Endodermal cell (in vitro differentiated cells): ENCODE data around the gene BAIAP2L2. TPM values are rescaled to one million over a fixed set of nuclear protein-coding genes. Genes with fewer than 3 reads are reported as not detected.

Experiments used
- DNase-seq: peaks from one replicate; pipeline ENCODE4 v3.0.0-alpha.2; 2017
- H3K27ac ChIP-seq: 2 replicates; pipeline ENCODE4 v1.5.1; 2013; ENCODE audit warnings: mild to moderate bottlenecking, low read depth, low read length, moderate library complexity
- H3K27me3 ChIP-seq: 2 replicates; pipeline ENCODE4 v1.6.1; 2013; ENCODE audit warnings: mild to moderate bottlenecking, low read length, moderate library complexity; ENCODE audit not compliant: insufficient read depth, control insufficient read depth, poor library complexity, severe bottlenecking
- H3K36me3 ChIP-seq: 2 replicates; pipeline ENCODE4 v1.7.0; 2013; ENCODE audit warnings: mild to moderate bottlenecking, low read length, moderate library complexity; ENCODE audit not compliant: control insufficient read depth, insufficient read depth
- H3K4me1 ChIP-seq: one replicate; pipeline ENCODE4 v1.7.0; 2013; ENCODE audit warnings: low read length; ENCODE audit not compliant: control insufficient read depth, insufficient read depth
- H3K4me3 ChIP-seq: 2 replicates; pipeline ENCODE4 v1.5.1; 2013; ENCODE audit warnings: mild to moderate bottlenecking, low read length, moderate library complexity
- H3K9ac ChIP-seq: 2 replicates; pipeline ENCODE4 v1.6.1; 2013; ENCODE audit warnings: mild to moderate bottlenecking, low read length, moderate library complexity; ENCODE audit not compliant: poor library complexity, severe bottlenecking; ENCODE audit errors: extremely low read depth
- H3K9me3 ChIP-seq: 2 replicates; pipeline ENCODE4 v1.6.1; 2013; ENCODE audit warnings: mild to moderate bottlenecking, low read length, moderate library complexity; ENCODE audit not compliant: control insufficient read depth
- H3K27ac Mint-ChIP-seq: 2 replicates; pipeline ENCODE4 v1.8.0; 2020; ENCODE audit warnings: mixed read lengths
- H3K27me3 Mint-ChIP-seq: 2 replicates; pipeline ENCODE4 v1.8.0; 2021; ENCODE audit warnings: mild to moderate bottlenecking, mixed read lengths; ENCODE audit not compliant: insufficient read depth
- H3K36me3 Mint-ChIP-seq: 2 replicates; pipeline ENCODE4 v1.8.0; 2020; ENCODE audit warnings: low read depth, mixed read lengths
- H3K4me1 Mint-ChIP-seq: 2 replicates; pipeline ENCODE4 v1.8.0; 2020; ENCODE audit warnings: mixed read lengths
- H3K4me3 Mint-ChIP-seq: 2 replicates; pipeline ENCODE4 v1.8.0; 2020; ENCODE audit warnings: mild to moderate bottlenecking, moderate library complexity, mixed read lengths
- H3K9me3 Mint-ChIP-seq: 2 replicates; pipeline ENCODE4 v1.8.0; 2020; ENCODE audit warnings: mild to moderate bottlenecking, mixed read lengths
- CTCF ChIP-seq: fragments of 200-600 bp; sonication (generic); conservative IDR thresholded peaks from 2 replicates; pipeline ENCODE4 v1.5.0; 2021; ENCODE audit warnings: antibody characterized with exemption, mild to moderate bottlenecking
- WGBS, 2 experiments: methylation state at CpG; one replicate each; pipeline versions ENCODE4 v1.1.5 to v1.1.7; 2013; ENCODE audit warnings: missing lambda C conversion rate in 2 of 2, mixed read lengths in 1 of 2; ENCODE audit not compliant: insufficient coverage in 1 of 2, insufficient read length in 1 of 2; 5-methylcytosine and 5-hydroxymethylcytosine counted together
- total RNA-seq, 2 donors: library from RNA; stranded (reverse); fragmentation: NEBNext Ultra II Directional in 1 of 2; extraction: Animal tissue kit (Norgen Biotek cat#: 25700) in 1 of 2; gene quantifications; 2 replicates in 1 of 2; 3 replicates in 1 of 2; pipeline ENCODE4 v1.2.1, GENCODE V29; 2021

The BAIAP2L2 gene
- total RNA-seq, 2 donors from 2014 or later = 1.4 to 3.7 TPM

- Histone ChIP-seq H3K9ac (no peak overlapping the region), H3K36me3 (no peaks in the 10 kb centered on the region), H3K4me3 (no peak overlapping the region), H3K27me3 (no peaks in the 10 kb centered on the region), H3K9me3 (no peaks in the 10 kb centered on the region), H3K4me1 (no peaks in the 10 kb centered on the region), H3K27ac (no peak overlapping the region)
- Mint-ChIP-seq H3K9me3 (no peaks in the 10 kb centered on the region), H3K4me3 (no peak overlapping the region), H3K27ac (no peak overlapping the region), H3K4me1 (no peaks in the 10 kb centered on the region), H3K27me3 (no peaks in the 10 kb centered on the region), H3K36me3 (no peaks in the 10 kb centered on the region)
- TF ChIP-seq CTCF = no peak
- no peak for DNase-seq
- 94% methylated on average over 1 of the region's 1 CpG; no CpG with 5 or more reads in 1 of the 2 experiments for WGBS, 2 experiments
These were observed 68.0 kb downstream of the BAIAP2L2 start for GRCh38 chr22:38042488-38042790.

GRCh38 chr22:38041760-38042487, 68.6 kb downstream of the BAIAP2L2 start:
- DNase-seq = no peak
- Histone ChIP-seq H3K9me3 (no peaks in the 10 kb centered on the region), H3K4me1 (no peaks in the 10 kb centered on the region), H3K36me3 (no peaks in the 10 kb centered on the region), H3K27me3 (no peaks in the 10 kb centered on the region), H3K4me3 (no peak overlapping the region), H3K9ac (no peak overlapping the region), H3K27ac (no peak overlapping the region)
- Mint-ChIP-seq H3K27ac (no peak overlapping the region), H3K36me3 (no peaks in the 10 kb centered on the region), H3K9me3 (no peaks in the 10 kb centered on the region), H3K27me3 (no peaks in the 10 kb centered on the region), H3K4me3 (no peak overlapping the region), H3K4me1 (no peaks in the 10 kb centered on the region)
- TF ChIP-seq CTCF = no peak
- WGBS, 2 experiments = 83 to 84% methylated on average over 1 to 5 of the region's 5 CpGs

GRCh38 chr22:38040953-38041759, 69.3 kb downstream of the BAIAP2L2 start:
- no peak overlapping the region for H3K4me3 ChIP-seq
- H3K4me1 Mint-ChIP-seq = no peaks in the 10 kb centered on the region
- no peak for DNase-seq
- no peaks in the 10 kb centered on the region for H3K36me3 Mint-ChIP-seq
- no peak for TF ChIP-seq CTCF
- H3K4me1 ChIP-seq = no peaks in the 10 kb centered on the region
- no peak overlapping the region for H3K4me3 Mint-ChIP-seq
- H3K9me3 Mint-ChIP-seq = no peaks in the 10 kb centered on the region
- no peaks in the 10 kb centered on the region for H3K36me3 ChIP-seq
- no peaks in the 10 kb centered on the region for H3K27me3 Mint-ChIP-seq
- H3K9ac ChIP-seq = no peak overlapping the region
- no peaks in the 10 kb centered on the region for H3K9me3 ChIP-seq
- H3K27ac ChIP-seq = no peak overlapping the region
- H3K27ac Mint-ChIP-seq = no peak overlapping the region
- WGBS, 2 experiments = 92 to 95% methylated on average over 14 to 20 of the region's 20 CpGs
- no peaks in the 10 kb centered on the region for H3K27me3 ChIP-seq
